CD4-positive, alpha-beta T cell treated with Interleukin-6 for 4 hours (primary cell): ENCODE results near the gene OR4N2.
"Not testable (repeated sequence)": the region's sequence is repeated elsewhere in the genome, so short reads cannot be mapped to it uniquely, and the experiment has no call there.

Experiments used
- DNase-seq: peaks from one replicate; pipeline ENCODE4 v3.0.0-alpha.2; 2020; ENCODE audit warnings: mixed read lengths

The OR4N2 gene

GRCh38 chr14:19803470-19803869 lies at the start of gene OR4N2:
Gene OR4N2, plus strand, starts transcription at chr14:19803770. Its CDS starts 23,679 bp downstream, at chr14:19827449.
- DNase-seq = not testable (repeated sequence)

GRCh38 chr14:19754172-19754571 lies 49.4 kb upstream of the OR4N2 start:
- DNase-seq = no peak

- DNase-seq = not testable (repeated sequence)
These were observed 32.1 kb upstream of the OR4N2 start for GRCh38 chr14:19771491-19771890.

GRCh38 chr14:19771895-19772430 lies 31.6 kb upstream of the OR4N2 start:
- DNase-seq = no peak

GRCh38 chr14:19772454-19772853 lies 31.1 kb upstream of the OR4N2 start:
- not testable (repeated sequence) for DNase-seq

GRCh38 chr14:19773204-19773603 lies 30.4 kb upstream of the OR4N2 start, which contains the start of gene OR4M1:
Gene OR4M1, plus strand, starts transcription at chr14:19773504. Its CDS starts 6,819 bp downstream, at chr14:19780323.
- not testable (repeated sequence) for DNase-seq

- no peak for DNase-seq
These were observed 28.0 kb upstream of the OR4N2 start for GRCh38 chr14:19775587-19775986.

GRCh38 chr14:19785848-19786247 lies 17.7 kb upstream of the OR4N2 start:
- DNase-seq = not testable (repeated sequence)

- not testable (repeated sequence) for DNase-seq
These were observed 16.3 kb upstream of the OR4N2 start for GRCh38 chr14:19787318-19787717.

GRCh38 chr14:19788150-19788549 lies 15.4 kb upstream of the OR4N2 start:
- DNase-seq = not testable (repeated sequence)

GRCh38 chr14:19796520-19797108 lies 7.0 kb upstream of the OR4N2 start:
- not testable (repeated sequence) for DNase-seq

- no peak for DNase-seq
These were observed 3.7 kb upstream of the OR4N2 start for GRCh38 chr14:19799880-19800279.

- no peak for DNase-seq
These were observed 3.1 kb upstream of the OR4N2 start for GRCh38 chr14:19800282-19801117.

- DNase-seq = no peak
These were observed 2.5 kb upstream of the OR4N2 start for GRCh38 chr14:19801118-19801464.

- DNase-seq = not testable (repeated sequence)
These were observed 9.8 kb downstream of the OR4N2 start for GRCh38 chr14:19813171-19813920.

- not testable (repeated sequence) for DNase-seq
These were observed 16.3 kb downstream of the OR4N2 start for GRCh38 chr14:19819879-19820278.

- not testable (repeated sequence) for DNase-seq
These were observed 17.4 kb downstream of the OR4N2 start for GRCh38 chr14:19821016-19821415.

- no peak for DNase-seq
These were observed 19.6 kb downstream of the OR4N2 start for GRCh38 chr14:19823178-19823577.

- no peak for DNase-seq
These were observed 20.2 kb downstream of the OR4N2 start for GRCh38 chr14:19823765-19824164.

GRCh38 chr14:19827626-19828244 lies 24.2 kb downstream of the OR4N2 start:
- not testable (repeated sequence) for DNase-seq

GRCh38 chr14:19828314-19828713 lies 24.7 kb downstream of the OR4N2 start:
- DNase-seq = no peak

- not testable (repeated sequence) for DNase-seq
These were observed 30.8 kb downstream of the OR4N2 start for GRCh38 chr14:19834203-19834848.
